ENCODE measurements around the gene TMEM164. TPM values are rescaled to one million over a fixed set of nuclear protein-coding genes. Genes with fewer than 3 reads are reported as not detected.

TMEM164 gene
- total and polyA plus RNA-seq, 11 donors = 14.4 to 117 (median 50.3) TPM

DNA sequence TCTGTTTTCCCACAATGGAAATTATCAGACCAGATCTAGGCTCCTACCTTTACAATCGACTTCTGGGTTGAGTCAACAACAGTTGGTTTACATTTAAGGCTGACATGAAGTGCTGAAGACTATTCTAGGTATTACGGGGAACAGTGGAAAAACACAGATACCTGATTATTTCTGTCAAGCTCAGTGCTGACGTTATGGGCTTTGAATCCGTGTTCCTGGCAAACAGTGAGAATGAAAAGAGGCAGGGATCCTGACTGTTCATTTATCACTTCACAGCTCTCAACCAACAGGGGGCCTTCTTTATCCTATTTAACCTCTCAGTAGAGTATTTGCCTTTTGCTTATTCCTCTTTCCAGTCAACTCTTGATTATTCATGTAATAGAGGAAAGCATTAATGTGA is 43.1 kb downstream of the TMEM164 start:
- no peak for TF ChIP-seq POLR2A (IDR thresholded peaks at IDR 0.05)
- TF ChIP-seq, protein P1, sequence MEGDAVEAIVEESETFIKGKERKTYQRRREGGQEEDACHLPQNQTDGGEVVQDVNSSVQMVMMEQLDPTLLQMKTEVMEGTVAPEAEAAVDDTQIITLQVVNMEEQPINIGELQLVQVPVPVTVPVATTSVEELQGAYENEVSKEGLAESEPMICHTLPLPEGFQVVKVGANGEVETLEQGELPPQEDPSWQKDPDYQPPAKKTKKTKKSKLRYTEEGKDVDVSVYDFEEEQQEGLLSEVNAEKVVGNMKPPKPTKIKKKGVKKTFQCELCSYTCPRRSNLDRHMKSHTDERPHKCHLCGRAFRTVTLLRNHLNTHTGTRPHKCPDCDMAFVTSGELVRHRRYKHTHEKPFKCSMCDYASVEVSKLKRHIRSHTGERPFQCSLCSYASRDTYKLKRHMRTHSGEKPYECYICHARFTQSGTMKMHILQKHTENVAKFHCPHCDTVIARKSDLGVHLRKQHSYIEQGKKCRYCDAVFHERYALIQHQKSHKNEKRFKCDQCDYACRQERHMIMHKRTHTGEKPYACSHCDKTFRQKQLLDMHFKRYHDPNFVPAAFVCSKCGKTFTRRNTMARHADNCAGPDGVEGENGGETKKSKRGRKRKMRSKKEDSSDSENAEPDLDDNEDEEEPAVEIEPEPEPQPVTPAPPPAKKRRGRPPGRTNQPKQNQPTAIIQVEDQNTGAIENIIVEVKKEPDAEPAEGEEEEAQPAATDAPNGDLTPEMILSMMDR (IDR thresholded peaks at IDR 0.05) = peak in 5 of 12 donors; percentile 9 to 30 (median 17)
- no peaks in the 10 kb centered on the region for H3K36me3 ChIP-seq
- H3K9me3 ChIP-seq = no peaks in the 10 kb centered on the region
- peak overlapping the region; percentile 24 to 88 (median 68) for H3K27ac ChIP-seq
- H3K27me3 ChIP-seq = peaks cover 0 to 11% (median 0%) of the 10 kb centered on the region in 9 donors
- 50 to 59% (median 51%) methylated on average over 4 of the region's 4 CpGs for WGBS, 4 donors
- ATAC-seq (peak; percentile 53 to 78 (median 64)), DNase-seq (no peak)
- peaks cover 0 to 30% (median 5%) of the 10 kb centered on the region in 12 donors for H3K4me1 ChIP-seq
- intact Hi-C loops (cut with DNase I) = loop anchor here in 2 of 10 donors (5.0 to 10.0 kb wide), 3 partner anchors 36 to 101 kb away; no protein-coding TSS in a partner anchor
- H3K4me3 ChIP-seq = peak overlapping the region in 6 of 12 donors; percentile 14 to 42 (median 22)

DNA sequence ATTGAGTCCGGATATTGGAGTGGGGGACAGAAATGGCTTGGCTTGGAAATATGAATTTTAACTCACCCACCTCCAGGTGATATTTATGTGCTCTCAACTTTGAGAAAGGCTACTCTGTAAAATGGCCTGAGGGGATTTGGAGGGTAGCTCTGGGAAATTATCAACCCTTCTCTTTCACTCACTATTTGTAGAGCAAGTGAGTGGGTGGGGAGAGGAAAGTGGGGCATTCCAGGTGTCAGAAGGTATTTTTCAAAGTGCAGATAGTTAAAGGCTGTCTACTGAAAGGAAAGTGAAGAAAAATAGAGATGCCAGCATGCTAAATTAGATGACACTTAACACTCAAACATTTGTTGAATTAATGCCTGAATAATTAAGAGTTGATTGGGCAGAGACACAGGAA is 44.1 kb downstream of the TMEM164 start:
- WGBS, 4 donors = 58 to 94% (median 78%) methylated on average over 1 of the region's 1 CpG
- no peaks in the 10 kb centered on the region for H3K9me3 ChIP-seq
- H3K27me3 ChIP-seq = peaks cover 0 to 8% (median 0%) of the 10 kb centered on the region in 9 donors
- peaks cover 0 to 24% (median 5%) of the 10 kb centered on the region in 12 donors for H3K4me1 ChIP-seq
- ATAC-seq = no peak
- H3K27ac ChIP-seq = peak overlapping the region in 10 of 12 donors; percentile 17 to 80 (median 56)
- intact Hi-C loops (cut with DNase I) = loop anchor here in 2 of 10 donors (5.0 to 10.0 kb wide), 3 partner anchors 35 to 100 kb away; no protein-coding TSS in a partner anchor
- H3K4me3 ChIP-seq = peak overlapping the region in 7 of 12 donors; percentile 6 to 42 (median 17)
- TF ChIP-seq POLR2A (IDR thresholded peaks at IDR 0.05) = no peak
- TF ChIP-seq, protein P1 (IDR thresholded peaks at IDR 0.05) = no peak
- DNase-seq = no peak
- no peaks in the 10 kb centered on the region for H3K36me3 ChIP-seq

DNA sequence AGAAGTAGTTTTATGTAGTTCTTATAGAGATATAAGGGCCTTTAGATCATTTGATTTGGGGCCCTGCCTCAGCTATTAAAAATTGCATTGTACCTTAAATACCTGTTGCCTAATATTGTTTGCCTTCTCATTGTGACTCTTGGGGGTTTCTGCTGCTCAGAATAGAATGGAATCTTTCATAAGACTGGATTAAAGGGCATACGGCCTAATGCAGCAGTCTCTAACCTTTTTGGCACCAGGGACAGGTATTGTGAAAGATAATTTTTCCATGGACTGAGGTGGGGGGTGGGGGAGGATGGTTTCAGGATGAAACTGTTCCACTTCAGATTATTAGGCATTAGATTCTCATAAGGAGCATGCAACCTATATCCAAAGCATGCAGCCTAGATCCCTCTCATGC is 46.2 kb downstream of the TMEM164 start:
- ATAC-seq (peak in 2 of 4 donors; percentile 13 to 46), DNase-seq (no peak)
- no peak for TF ChIP-seq POLR2A (IDR thresholded peaks at IDR 0.05)
- TF ChIP-seq, protein P1 (IDR thresholded peaks at IDR 0.05) = no peak
- H3K27me3 ChIP-seq = peaks cover 0 to 3% (median 0%) of the 10 kb centered on the region in 9 donors
- WGBS, 4 donors = 21 to 39% (median 36%) methylated on average over 1 of the region's 1 CpG
- peaks cover 0 to 18% (median under 1%) of the 10 kb centered on the region in 12 donors for H3K4me1 ChIP-seq
- peaks cover 0 to 2% (median 0%) of the 10 kb centered on the region in 9 donors for H3K36me3 ChIP-seq
- H3K9me3 ChIP-seq = no peaks in the 10 kb centered on the region
- peak overlapping the region in 9 of 12 donors; percentile 22 to 59 (median 54) for H3K27ac ChIP-seq
- intact Hi-C loops (cut with DNase I) = loop anchor here in 2 of 10 donors (5.0 to 10.0 kb wide), 3 partner anchors 33 to 98 kb away; no protein-coding TSS in a partner anchor
- peak overlapping the region in 1 of 12 donors; percentile 32 for H3K4me3 ChIP-seq

DNA sequence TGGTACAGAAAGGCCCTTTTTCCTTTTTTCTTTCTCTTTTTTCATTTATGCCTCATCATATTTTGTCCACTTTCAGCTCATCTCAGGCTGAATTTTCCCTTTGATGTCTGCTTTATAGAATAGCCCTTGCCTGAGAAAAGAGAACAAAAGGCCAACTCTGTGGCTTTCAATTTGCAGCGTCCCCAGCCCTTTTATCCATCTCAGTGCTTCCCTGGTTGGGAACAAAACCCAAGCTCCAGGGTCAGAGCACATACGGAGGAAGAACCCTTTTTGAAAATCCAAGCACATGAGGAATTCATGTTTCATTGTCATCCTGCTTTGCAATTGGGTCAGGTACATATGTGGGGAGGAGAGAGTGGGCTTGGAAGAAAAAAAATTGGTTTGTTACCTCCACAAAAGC is 47.5 kb downstream of the TMEM164 start:
- DNase-seq (no peak), ATAC-seq (no peak)
- H3K9me3 ChIP-seq = no peaks in the 10 kb centered on the region
- TF ChIP-seq, protein P1 (IDR thresholded peaks at IDR 0.05) = no peak
- no peak for TF ChIP-seq POLR2A (IDR thresholded peaks at IDR 0.05)
- intact Hi-C loops (cut with DNase I) = no loop called here
- no peak overlapping the region for H3K4me3 ChIP-seq
- H3K4me1 ChIP-seq = peaks cover 0 to 10% (median 0%) of the 10 kb centered on the region in 12 donors
- 50 to 83% (median 69%) methylated on average over 2 of the region's 2 CpGs for WGBS, 4 donors
- H3K36me3 ChIP-seq = peaks cover 0 to 8% (median 0%) of the 10 kb centered on the region in 9 donors
- H3K27me3 ChIP-seq = peaks cover 0 to 2% (median 0%) of the 10 kb centered on the region in 9 donors
- H3K27ac ChIP-seq = no peak overlapping the region

All from heart left ventricle (tissue), 16 donors.